VCaP (cell line): ENCODE measurements around the gene NECAB2.

Source experiments
- H3K27ac ChIP-seq: fragments of 450-650 bp; 2 replicates; pipeline ENCODE4 v1.5.1; 2017
- TF ChIP-seq, protein P1 (sequence below): fragments of 450-650 bp; conservative IDR thresholded peaks from 2 replicates; pipeline ENCODE4 v1.5.1; 2017; ENCODE audit warnings: mild to moderate bottlenecking, moderate library complexity

NECAB2 gene

DNA sequence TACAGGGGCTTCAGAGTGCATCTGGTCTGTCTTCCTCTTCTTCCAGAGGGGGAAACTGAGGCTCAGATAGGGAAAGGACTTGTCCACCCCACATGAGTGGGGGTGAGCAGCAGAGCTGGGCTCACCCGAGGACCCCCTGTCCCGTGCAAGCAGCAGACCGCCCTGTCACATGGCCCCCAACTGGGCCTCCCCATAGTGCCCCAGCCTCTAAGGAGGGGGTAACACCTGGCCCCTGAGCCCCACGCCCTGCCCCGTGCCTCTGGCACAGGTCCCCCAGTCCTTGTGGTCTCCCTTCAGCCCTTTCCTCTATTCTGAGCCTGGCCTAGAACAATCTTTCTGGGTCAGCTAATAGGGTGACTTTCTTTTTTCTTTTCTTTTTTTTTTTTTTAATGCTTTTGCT, 6.5 kb upstream of the NECAB2 start:
- no peak overlapping the region for H3K27ac ChIP-seq
- TF ChIP-seq, protein P1, sequence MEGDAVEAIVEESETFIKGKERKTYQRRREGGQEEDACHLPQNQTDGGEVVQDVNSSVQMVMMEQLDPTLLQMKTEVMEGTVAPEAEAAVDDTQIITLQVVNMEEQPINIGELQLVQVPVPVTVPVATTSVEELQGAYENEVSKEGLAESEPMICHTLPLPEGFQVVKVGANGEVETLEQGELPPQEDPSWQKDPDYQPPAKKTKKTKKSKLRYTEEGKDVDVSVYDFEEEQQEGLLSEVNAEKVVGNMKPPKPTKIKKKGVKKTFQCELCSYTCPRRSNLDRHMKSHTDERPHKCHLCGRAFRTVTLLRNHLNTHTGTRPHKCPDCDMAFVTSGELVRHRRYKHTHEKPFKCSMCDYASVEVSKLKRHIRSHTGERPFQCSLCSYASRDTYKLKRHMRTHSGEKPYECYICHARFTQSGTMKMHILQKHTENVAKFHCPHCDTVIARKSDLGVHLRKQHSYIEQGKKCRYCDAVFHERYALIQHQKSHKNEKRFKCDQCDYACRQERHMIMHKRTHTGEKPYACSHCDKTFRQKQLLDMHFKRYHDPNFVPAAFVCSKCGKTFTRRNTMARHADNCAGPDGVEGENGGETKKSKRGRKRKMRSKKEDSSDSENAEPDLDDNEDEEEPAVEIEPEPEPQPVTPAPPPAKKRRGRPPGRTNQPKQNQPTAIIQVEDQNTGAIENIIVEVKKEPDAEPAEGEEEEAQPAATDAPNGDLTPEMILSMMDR = no peak

DNA sequence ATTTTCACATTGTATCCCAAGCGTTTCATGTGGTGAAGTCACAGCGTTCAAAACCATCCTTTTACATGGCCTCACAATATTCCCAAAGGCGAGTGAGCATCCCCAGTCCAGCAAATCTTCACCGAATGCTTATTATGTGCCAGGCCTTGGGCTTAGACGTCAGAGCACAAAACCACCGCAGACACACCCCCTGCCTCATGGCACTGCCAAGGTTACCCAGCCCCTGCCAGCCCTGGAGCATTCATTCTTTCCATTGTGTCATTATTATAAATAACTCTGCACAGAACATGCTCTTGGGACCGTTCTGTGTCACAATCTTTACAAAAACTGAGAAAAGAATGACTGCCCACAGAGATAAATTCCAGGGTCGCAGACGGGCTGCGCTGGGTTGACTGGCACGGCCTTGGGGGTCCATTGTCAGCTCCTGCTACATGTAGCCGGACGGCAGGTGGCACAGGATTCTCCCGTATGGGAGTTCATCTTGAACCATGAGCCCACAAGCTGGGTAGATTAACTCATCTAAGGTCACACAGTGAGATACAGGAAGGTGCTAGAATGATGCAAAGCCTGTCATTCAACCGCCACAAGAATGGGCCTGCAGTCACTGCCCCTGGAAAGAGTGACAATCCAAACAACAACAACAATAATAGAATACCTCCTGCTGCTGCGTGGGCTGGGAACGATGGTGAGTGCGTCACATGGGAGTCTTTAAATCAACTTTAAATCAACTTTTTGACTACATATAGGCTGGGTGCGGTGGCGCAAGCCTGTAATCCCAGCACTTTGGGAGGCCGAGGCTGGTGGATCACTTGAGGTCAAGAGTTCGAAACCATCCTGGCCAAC, 4.5 kb upstream of the NECAB2 start:
- TF ChIP-seq, protein P1 = no peak
- no peak overlapping the region for H3K27ac ChIP-seq

DNA sequence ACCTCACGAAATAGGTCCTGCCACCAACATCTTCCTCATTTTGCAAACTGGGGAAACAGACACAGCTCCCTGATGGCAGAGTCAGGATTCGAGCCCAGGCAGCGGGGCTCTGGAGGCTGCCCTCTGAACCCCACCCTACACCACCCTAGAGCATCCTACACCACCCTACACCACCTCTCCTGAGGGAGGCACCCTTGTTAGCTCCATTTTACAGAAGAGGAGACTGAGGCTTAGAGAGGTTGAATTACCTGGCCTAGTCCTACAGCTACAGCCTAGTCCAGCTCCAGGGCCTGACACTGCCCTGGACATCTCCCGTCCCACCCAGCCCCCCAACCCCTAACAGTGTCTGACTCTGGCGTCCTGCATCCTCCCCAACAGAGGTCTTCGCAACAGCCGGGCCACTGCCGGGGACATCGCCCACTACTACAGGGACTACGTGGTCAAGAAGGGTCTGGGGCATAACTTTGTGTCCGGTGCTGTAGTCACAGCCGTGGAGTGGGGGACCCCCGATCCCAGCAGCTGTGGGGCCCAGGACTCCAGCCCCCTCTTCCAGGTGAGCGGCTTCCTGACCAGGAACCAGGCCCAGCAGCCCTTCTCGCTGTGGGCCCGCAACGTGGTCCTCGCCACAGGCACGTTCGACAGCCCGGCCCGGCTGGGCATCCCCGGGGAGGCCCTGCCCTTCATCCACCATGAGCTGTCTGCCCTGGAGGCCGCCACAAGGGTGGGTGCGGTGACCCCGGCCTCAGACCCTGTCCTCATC, 3.2 kb upstream of the NECAB2 start:
- TF ChIP-seq, protein P1 = no peak

DNA sequence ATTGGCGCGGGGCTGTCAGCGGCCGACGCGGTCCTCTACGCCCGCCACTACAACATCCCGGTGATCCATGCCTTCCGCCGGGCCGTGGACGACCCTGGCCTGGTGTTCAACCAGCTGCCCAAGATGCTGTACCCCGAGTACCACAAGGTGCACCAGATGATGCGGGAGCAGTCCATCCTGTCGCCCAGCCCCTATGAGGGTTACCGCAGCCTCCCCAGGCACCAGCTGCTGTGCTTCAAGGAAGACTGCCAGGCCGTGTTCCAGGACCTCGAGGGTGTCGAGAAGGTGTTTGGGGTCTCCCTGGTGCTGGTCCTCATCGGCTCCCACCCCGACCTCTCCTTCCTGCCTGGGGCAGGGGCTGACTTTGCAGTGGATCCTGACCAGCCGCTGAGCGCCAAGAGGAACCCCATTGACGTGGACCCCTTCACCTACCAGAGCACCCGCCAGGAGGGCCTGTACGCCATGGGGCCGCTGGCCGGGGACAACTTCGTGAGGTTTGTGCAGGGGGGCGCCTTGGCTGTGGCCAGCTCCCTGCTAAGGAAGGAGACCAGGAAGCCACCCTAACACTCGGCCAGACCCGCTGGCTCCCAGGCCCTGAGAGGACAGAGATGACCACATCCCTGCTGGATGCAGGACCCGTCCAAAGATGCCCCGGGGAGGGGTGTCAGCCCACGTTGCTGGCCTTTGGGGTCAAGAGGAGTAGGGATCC, 2.4 kb upstream of the NECAB2 start:
- H3K27ac ChIP-seq = no peak overlapping the region
- TF ChIP-seq, protein P1 = no peak

More for the DNA sequence above, 3.2 kb upstream of the NECAB2 start:
- no peak overlapping the region for H3K27ac ChIP-seq

DNA sequence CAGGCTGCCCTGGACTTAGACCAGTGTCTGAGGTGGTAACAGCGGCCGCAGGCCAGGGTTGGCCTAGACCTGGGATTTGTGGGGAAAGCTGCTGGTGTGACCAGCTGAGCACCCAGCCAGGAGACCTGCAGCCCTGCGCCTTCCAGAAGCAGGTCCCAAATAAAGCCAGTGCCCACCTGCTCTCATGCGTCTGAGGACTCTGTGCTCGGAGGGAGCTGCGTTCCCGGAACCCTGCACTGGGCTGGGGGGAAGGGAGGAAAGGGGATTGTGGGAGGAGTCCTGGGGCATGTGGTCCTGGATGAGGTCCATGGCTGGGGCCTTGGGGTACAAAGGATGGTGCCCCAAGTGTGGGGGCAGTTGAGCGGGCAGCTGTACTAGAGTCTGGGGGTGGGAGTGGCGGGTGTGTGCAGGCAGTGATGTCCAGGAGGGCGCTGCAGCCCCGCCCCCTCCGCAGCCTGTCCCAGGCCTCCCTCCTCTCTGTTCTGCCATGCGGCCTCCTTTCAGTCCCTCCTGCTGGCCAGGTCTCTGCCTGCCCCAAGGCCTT, 1.8 kb upstream of the NECAB2 start:
- no peak overlapping the region for H3K27ac ChIP-seq

DNA sequence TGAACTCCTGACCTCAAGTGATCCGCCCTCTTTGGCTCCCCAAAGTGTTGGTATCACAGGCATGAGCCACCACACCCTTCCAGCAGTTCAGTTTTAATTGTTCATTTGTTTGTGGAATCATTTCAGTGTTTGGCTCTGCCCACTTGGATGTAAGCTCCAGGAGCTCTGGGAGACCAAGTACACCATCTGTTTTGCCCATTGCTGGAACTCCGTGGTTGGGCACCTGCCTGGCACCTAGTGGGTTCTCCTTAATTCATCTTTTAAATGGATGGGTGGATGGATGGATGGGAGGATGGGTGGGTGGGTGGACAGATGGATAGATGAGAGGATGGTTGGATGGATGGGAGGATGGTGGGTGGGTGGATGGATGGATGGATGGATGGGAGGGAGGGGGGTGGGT, 953 bp upstream of the NECAB2 start:
- TF ChIP-seq, protein P1 = no peak

More for the DNA sequence above, 1.8 kb upstream of the NECAB2 start:
- TF ChIP-seq, protein P1 = no peak

More for the DNA sequence above, 953 bp upstream of the NECAB2 start:
- H3K27ac ChIP-seq = no peak overlapping the region
